Activated CD8-positive, alpha-beta memory T cell treated with anti-CD3 and anti-CD28 coated beads, Interleukin-2, amount 10 ng/mL, durations not matched to agents 7 days and 5 days (primary cell): ENCODE measurements around the gene KBTBD13. TPM values are rescaled to one million over a fixed set of nuclear protein-coding genes. Genes with fewer than 3 reads are reported as not detected.
"Not testable (repeated sequence)": the region's sequence is repeated elsewhere in the genome, so short reads cannot be mapped to it uniquely, and the experiment has no call there.

ENCODE experiments used
- ATAC-seq: fragments of 150-1000 bp; cut with Tn5 transposase; one replicate; pipeline ENCODE4 v1.10.0; 2021; ENCODE audit warnings: moderate library complexity
- CTCF ChIA-PET: fragments of 350-600 bp; sonication (Branson Sonifier 250); formaldehyde crosslinking; loops from one replicate; lab custom pipeline; 2021; ENCODE audit warnings: antibody characterized with exemption; lab: Charles Lee
- DNase-seq: peaks from one replicate; pipeline ENCODE4 v3.0.0-alpha.2; 2020
- H3K27ac Mint-ChIP-seq: one replicate; pipeline ENCODE4 v1.8.0; 2021; ENCODE audit warnings: mild to moderate bottlenecking, mixed read lengths
- H3K27me3 Mint-ChIP-seq: one replicate; pipeline ENCODE4 v1.8.0; 2021; ENCODE audit warnings: mixed read lengths
- H3K36me3 Mint-ChIP-seq: one replicate; pipeline ENCODE4 v1.8.0; 2021; ENCODE audit warnings: mild to moderate bottlenecking, mixed read lengths
- H3K4me1 Mint-ChIP-seq: one replicate; pipeline ENCODE4 v1.8.0; 2021; ENCODE audit warnings: mixed read lengths
- H3K4me3 Mint-ChIP-seq: one replicate; pipeline ENCODE4 v1.8.0; 2021; ENCODE audit warnings: mild to moderate bottlenecking, moderate library complexity, mixed read lengths
- H3K9me3 Mint-ChIP-seq: one replicate; pipeline ENCODE4 v1.8.0; 2022; ENCODE audit warnings: low read depth, mixed read lengths
- total RNA-seq, 2 experiments: library from RNA; stranded (reverse); gene quantifications; one replicate each; pipeline ENCODE4 v1.2.3, GENCODE V29; 2021

KBTBD13 gene
- total RNA-seq, 2 experiments from 2014 or later: not detected

DNA sequence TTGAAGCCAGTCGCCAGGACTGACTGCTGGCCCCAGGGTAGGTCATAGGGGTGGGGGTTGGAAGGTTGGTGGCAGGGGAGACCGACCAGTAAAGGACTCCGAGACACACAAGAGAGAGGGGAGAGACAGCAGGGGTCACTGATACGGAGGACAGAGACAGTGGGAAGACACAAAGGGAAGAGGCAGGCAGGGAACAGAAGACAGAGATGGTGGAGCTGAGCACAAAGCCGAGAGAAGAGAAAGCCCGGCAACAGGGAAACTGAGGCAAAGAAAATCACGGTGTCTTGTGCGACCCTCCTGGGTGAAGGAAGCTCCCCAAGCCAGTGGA is 9.3 kb upstream of the KBTBD13 start:
- CTCF ChIA-PET: interaction anchor here (1.4 kb wide), 1 partner anchor 18 kb away, joined by 3 read pairs; no protein-coding TSS in a partner anchor
- ATAC-seq: no peak
- Mint-ChIP-seq H3K27ac (no peak overlapping the region), H3K9me3 (no peaks in the 10 kb centered on the region), H3K27me3 (peaks cover 54% of the 10 kb centered on the region), H3K4me3 (no peak overlapping the region), H3K4me1 (peaks cover 2% of the 10 kb centered on the region), H3K36me3 (no peaks in the 10 kb centered on the region)
- DNase-seq: no peak

DNA sequence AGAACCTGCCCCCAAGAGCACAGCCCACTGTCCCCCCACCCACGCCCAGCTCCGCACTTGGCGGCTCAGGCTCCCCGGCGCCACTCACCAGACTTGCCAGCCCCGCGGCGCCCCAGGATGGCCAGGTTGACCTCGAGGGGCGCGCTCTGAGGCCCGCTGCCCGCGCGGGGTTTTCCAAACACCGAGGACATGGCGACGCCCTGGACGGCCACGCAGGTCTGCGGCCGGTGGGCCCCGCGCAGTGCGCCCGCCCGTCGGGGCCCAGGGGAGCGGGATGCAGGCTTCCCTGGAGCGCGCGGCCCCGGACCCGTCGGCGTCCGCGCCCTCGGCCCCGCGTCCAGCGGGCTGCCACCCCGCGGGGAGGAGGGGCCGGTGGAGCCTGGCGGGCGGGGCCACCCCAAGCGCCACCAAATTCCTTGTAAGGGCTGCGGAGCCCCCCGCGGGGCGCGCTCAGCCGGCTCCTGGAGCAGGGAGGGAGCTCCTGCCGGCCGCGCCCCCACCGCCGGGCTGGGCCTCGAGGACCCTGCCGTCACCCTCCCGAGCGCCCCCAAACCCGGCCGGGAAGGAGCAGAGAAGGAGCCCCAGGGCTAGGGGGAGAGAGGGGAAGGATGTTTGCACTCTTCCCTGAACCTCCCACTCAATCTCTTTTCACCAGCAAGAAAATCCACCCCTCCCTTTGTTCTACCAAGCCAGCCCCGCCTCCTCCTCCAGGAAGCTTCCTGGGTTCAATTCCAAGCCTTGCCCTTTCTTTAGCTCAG is 8.7 kb upstream of the KBTBD13 start, which contains the start of gene RASL12:
Gene RASL12 (minus strand): TSS at position 347 of the 758 bp plus-strand sequence. CDS start 156 bp downstream, at position 191.
- Mint-ChIP-seq H3K27me3 (peaks cover 52% of the 10 kb centered on the region), H3K36me3 (no peaks in the 10 kb centered on the region), H3K4me1 (peaks cover 2% of the 10 kb centered on the region), H3K4me3 (no peak within 1 kb of the TSS), H3K27ac (no peak within 1 kb of the TSS), H3K9me3 (no peaks in the 10 kb centered on the region)
- ATAC-seq (peak; percentile 42), DNase-seq (no peak)
- CTCF ChIA-PET: interaction anchor here (1.4 to 1.5 kb wide), 2 partner anchors 17 to 35 kb away, joined by 3 to 4 read pairs; no protein-coding TSS in a partner anchor

DNA sequence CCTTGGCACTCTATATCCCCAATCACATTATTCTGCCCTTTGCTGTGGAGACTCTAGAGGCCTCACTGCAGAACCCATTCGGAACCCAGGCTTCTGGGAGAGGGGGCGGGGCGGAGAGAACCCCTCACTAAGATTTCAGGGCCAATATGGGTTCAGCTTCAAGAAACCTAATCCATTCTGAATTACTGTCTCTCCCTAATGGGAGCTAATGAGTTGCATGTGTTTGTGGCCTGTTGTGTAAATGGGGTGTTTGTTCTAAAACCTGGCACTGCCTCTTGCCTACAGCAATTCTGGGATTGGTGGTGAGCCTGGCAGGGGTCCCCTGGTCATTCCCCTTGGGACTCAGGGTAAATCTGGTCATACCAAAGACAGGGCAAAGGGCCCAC is 8.2 kb upstream of the KBTBD13 start:
- Mint-ChIP-seq H3K27ac (no peak overlapping the region), H3K36me3 (no peaks in the 10 kb centered on the region), H3K27me3 (peaks cover 52% of the 10 kb centered on the region), H3K4me1 (peaks cover 2% of the 10 kb centered on the region), H3K4me3 (no peak overlapping the region), H3K9me3 (no peaks in the 10 kb centered on the region)
- CTCF ChIA-PET: interaction anchor here (1.5 kb wide), 1 partner anchor 34 kb away, joined by 4 read pairs; no protein-coding TSS in a partner anchor
- ATAC-seq: no peak
- DNase-seq: no peak

DNA sequence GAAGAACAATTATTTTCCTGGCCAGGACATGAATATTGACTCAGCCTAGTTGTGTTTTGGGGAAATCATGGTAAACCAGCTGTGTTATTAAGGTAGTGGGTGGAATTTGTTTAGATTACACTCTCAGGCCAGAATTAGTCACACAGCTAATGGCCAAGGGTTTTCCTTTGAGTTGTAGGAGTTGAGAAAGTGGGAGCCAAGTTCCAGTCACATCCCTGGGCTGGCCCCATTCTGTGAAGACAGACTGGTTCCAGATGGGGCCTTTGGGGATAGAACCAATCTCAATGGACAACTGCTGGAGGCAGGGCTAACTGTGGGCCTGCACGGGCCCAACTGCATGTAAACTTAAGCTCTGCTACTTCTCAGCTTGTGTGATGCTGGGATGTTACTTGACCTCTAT is 7.4 kb upstream of the KBTBD13 start:
- Mint-ChIP-seq H3K9me3 (no peaks in the 10 kb centered on the region), H3K4me3 (no peak overlapping the region), H3K36me3 (no peaks in the 10 kb centered on the region), H3K4me1 (peaks cover 2% of the 10 kb centered on the region), H3K27ac (no peak overlapping the region), H3K27me3 (peaks cover 46% of the 10 kb centered on the region)
- CTCF ChIA-PET: interaction anchor here (1.0 to 1.5 kb wide), 3 partner anchors 8 to 34 kb away, joined by 3 to 4 read pairs (median 3); no protein-coding TSS in a partner anchor
- DNase-seq (no peak), ATAC-seq (no peak)

DNA sequence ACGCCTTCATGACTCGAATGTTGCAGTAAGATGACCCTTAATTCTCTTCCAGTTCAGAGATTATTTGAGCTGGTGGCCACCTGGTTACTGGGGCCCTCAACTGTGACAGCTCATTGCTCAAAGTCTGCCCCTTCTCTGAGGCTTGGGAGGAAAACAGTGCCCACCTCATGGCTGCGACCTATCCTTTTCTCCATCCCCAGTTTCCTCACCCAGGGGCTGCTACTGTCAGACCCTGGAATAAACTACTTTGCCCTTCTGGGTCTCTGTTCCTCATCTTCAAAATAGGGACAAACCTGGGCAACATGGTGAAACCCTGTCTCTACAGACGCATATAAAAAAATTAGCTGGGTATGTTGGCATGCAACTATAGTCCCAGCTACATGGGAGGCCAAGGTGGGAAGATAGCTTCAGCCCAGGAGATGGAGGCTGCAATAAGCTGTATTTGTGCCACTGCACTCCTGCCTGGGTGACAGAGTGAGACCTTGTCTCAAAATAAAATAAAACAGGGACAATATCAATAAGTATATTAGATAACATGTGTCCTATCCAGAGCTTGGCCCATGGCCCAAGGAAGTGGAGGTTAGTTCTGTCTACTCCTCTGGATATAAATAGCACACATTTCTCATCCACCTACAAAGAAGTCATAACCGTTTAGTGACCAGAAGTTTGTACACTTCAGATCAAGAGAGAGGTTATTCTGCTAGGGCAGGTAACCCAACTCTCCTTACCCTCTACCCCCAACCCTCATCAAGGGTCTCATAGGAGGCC is 6.6 kb upstream of the KBTBD13 start:
- ATAC-seq (no peak), DNase-seq (no peak)
- no peaks in the 10 kb centered on the region for H3K36me3 Mint-ChIP-seq
- CTCF ChIA-PET: interaction anchor here (1.0 to 1.2 kb wide), 3 partner anchors 7 to 32 kb away, joined by 3 read pairs; no protein-coding TSS in a partner anchor
- no peak overlapping the region for H3K27ac Mint-ChIP-seq
- H3K27me3 Mint-ChIP-seq: peaks cover 45% of the 10 kb centered on the region
- peaks cover 2% of the 10 kb centered on the region for H3K4me1 Mint-ChIP-seq
- H3K4me3 Mint-ChIP-seq: no peak overlapping the region
- H3K9me3 Mint-ChIP-seq: no peaks in the 10 kb centered on the region

DNA sequence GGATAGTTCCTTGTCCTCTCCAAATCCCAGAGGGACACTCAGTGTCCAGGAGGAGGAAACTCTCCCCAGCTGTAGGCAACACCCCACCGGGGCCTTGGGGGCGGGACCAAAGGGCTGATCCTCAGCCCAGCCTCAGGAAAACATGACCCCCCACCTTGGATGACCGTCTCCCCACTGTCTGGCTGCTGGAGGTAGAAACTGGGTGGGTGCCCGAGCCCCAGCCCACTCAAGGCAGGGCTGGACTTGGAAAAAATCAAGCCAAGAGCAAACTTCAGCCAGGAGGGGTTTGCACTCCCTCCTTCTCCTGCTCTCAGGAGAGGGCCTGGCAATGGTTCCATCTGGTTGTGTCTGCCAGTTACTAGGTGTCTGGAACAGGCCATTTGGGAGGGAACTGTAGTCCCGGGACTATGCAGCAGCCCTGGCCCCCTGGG is 5.2 kb upstream of the KBTBD13 start:
- DNase-seq: no peak
- no peak for ATAC-seq
- no peak overlapping the region for H3K4me3 Mint-ChIP-seq
- no peak overlapping the region for H3K27ac Mint-ChIP-seq
- H3K9me3 Mint-ChIP-seq: no peaks in the 10 kb centered on the region
- H3K27me3 Mint-ChIP-seq: peaks cover 32% of the 10 kb centered on the region
- H3K4me1 Mint-ChIP-seq: peaks cover 3% of the 10 kb centered on the region
- CTCF ChIA-PET: interaction anchor here (0.6 to 1.2 kb wide), 2 partner anchors 16 to 363 kb away, joined by 3 read pairs; no protein-coding TSS in a partner anchor
- no peaks in the 10 kb centered on the region for H3K36me3 Mint-ChIP-seq

DNA sequence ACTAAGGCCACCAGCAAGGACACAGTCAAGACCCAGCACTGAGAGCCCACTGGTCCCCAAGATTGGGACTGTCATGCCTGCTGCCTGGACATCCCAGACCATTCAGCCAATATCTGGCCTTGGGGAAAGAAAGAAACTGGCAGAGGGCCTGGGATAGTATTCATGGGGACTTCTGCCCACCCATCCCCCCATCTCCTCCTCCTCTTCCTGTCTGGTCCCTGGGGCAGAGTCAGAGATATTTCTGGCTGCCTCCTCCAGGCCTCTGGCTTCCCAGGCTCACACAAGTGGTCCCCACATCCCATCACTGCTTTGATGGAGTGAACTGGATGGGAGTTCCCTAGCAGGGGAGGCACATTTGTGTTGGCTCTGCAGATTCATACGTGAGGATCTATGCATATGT is 4.5 kb upstream of the KBTBD13 start:
- CTCF ChIA-PET: interaction anchor here (0.7 to 1.0 kb wide), 2 partner anchors 12 to 38 kb away, joined by 3 read pairs; no protein-coding TSS in a partner anchor
- ATAC-seq: no peak

DNA sequence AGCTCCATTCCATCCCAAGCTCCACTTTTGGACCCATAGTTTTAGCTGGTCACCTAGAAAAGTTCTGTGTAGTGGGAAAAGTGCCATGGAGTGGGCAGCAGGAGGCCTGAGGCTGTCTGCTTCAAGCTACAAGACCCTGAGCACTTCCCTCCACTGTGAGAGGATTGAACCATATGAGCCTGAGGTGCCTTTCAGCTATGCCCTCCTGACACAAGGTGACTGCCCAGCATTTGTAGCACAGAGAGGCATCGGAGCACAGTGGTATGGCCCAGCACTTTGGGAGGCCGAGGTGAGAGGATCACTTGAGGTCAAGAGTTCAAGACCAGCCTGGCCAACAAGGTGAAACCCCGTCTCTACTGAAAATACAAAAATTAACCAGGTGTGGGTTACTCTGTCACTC is 3.9 kb upstream of the KBTBD13 start:
- H3K27me3 Mint-ChIP-seq: peaks cover 23% of the 10 kb centered on the region
- no peaks in the 10 kb centered on the region for H3K9me3 Mint-ChIP-seq
- peaks cover 3% of the 10 kb centered on the region for H3K4me1 Mint-ChIP-seq
- CTCF ChIA-PET: interaction anchor here (0.6 to 1.0 kb wide), 3 partner anchors 12 to 79 kb away, joined by 3 read pairs; no protein-coding TSS in a partner anchor
- no peaks in the 10 kb centered on the region for H3K36me3 Mint-ChIP-seq
- no peak overlapping the region for H3K27ac Mint-ChIP-seq
- no peak for DNase-seq
- H3K4me3 Mint-ChIP-seq: no peak overlapping the region
- ATAC-seq: no peak

More for the DNA sequence above, 4.5 kb upstream of the KBTBD13 start:
- DNase-seq: no peak
- H3K4me3 Mint-ChIP-seq: no peak overlapping the region
- H3K27me3 Mint-ChIP-seq: peaks cover 27% of the 10 kb centered on the region
- H3K9me3 Mint-ChIP-seq: no peaks in the 10 kb centered on the region
- H3K36me3 Mint-ChIP-seq: no peaks in the 10 kb centered on the region
- peaks cover 4% of the 10 kb centered on the region for H3K4me1 Mint-ChIP-seq
- H3K27ac Mint-ChIP-seq: no peak overlapping the region

DNA sequence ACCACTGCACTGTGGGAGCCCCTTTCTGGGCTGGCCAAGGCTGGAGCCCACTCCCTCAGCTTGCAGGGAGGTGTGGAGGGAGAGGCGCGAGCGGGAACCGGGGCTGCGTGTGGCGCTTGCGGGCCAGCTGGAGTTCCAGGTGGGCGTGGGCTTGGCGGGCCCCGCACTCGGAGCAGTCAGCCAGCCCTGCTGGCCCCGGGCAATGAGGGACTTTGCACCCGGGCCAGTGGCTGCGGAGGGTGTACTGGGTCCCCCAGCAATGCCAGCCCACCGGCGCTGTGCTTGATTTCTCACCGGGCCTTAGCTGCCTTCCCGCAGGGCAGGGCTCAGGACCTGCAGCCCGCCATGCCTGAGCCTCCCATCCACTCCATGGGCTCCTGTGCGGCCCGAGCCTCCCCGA is 1.6 kb upstream of the KBTBD13 start:
- not testable (repeated sequence) for H3K4me3 Mint-ChIP-seq, ATAC-seq, H3K9me3 Mint-ChIP-seq, DNase-seq, H3K36me3 Mint-ChIP-seq, H3K4me1 Mint-ChIP-seq, H3K27ac Mint-ChIP-seq
- peaks cover 24% of the 10 kb centered on the region for H3K27me3 Mint-ChIP-seq
- CTCF ChIA-PET: interaction anchor here (1.8 kb wide), 1 partner anchor 20 kb away, joined by 8 read pairs; no protein-coding TSS in a partner anchor

DNA sequence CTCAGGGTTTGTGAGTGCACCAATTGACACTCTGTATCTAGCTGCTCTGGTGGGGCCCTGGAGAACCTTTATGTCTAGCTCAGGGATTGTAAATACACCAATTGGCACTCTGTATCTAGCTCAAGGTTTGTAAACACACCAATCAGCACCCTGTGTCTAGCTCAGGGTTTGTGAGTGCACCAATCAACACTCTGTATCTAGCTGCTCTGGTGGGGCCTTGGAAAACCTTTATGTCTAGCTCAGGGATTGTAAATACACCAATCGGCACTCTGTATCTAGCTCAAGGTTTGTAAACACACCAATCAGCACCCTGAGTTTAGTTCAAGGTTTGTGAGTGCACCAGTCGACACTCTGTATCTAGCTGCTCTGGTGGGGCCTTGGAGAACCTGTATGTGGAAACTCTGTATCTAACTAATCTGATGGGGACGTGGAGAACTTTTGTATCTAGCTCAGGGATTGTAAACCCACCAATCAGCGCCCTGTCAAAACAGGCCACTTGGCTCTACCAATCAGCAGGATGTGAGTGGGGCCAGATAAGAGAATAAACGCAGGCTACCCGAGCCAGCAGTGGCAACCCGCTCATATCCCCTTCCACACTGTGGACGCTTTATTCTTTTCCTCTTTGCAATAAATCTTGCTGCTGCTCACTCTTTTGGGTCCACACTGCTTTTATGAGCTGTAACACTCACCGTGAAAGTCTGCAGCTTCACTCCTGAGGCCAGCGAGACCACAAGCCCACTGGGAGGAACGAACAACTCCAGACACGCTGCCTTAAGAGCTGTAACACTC is 745 bp upstream of the KBTBD13 start:
- H3K27me3 Mint-ChIP-seq: peaks cover 26% of the 10 kb centered on the region
- CTCF ChIA-PET: interaction anchor here (2.2 to 3.6 kb wide), 2 partner anchors 21 to 42 kb away, joined by 8 to 17 read pairs; no protein-coding TSS in a partner anchor
- ATAC-seq, H3K4me3 Mint-ChIP-seq, H3K36me3 Mint-ChIP-seq, DNase-seq, H3K27ac Mint-ChIP-seq, H3K9me3 Mint-ChIP-seq, H3K4me1 Mint-ChIP-seq: not testable (repeated sequence)

DNA sequence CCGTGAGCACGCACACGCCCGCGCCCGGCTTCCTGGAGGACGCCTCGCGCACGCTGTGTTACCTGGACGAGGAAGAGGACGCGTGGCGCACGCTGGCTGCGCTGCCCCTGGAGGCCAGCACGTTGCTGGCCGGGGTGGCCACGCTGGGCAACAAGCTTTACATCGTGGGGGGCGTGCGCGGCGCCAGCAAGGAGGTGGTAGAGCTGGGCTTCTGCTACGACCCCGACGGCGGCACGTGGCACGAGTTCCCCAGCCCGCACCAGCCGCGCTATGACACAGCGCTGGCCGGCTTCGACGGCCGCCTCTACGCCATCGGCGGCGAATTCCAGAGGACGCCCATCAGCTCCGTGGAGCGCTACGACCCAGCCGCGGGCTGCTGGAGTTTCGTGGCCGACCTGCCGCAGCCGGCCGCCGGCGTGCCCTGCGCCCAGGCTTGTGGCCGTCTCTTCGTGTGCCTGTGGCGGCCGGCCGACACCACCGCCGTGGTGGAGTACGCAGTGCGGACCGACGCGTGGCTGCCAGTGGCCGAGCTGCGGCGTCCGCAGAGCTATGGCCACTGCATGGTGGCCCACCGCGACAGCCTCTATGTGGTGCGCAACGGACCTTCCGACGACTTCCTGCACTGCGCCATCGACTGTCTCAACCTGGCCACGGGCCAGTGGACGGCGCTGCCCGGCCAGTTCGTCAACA is 890 bp downstream of the KBTBD13 start:
- ATAC-seq (no peak), DNase-seq (no peak)
- Mint-ChIP-seq H3K4me3 (no peak overlapping the region), H3K9me3 (no peaks in the 10 kb centered on the region), H3K36me3 (no peaks in the 10 kb centered on the region), H3K27me3 (peaks cover 38% of the 10 kb centered on the region), H3K27ac (no peak overlapping the region), H3K4me1 (peaks cover 9% of the 10 kb centered on the region)
- CTCF ChIA-PET: interaction anchor here (0.6 to 3.6 kb wide), 6 partner anchors 8 to 461 kb away, joined by 3 to 17 read pairs (median 4); no protein-coding TSS in a partner anchor

DNA sequence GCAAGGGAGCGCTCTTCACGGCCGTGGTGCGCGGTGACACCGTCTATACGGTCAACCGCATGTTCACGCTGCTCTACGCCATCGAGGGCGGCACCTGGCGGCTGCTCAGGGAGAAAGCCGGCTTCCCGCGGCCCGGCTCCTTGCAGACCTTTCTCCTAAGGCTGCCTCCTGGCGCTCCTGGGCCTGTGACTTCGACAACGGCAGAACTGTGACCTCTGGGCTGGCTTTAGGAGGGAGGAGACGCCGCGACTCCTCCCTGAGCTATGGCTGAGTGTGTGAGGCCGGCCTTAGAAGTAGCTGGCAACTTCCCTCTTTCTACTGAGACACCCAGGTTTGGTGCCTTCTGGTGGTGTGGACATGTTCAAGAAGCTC is 1.4 kb downstream of the KBTBD13 start:
- H3K4me3 Mint-ChIP-seq: no peak overlapping the region
- CTCF ChIA-PET: interaction anchor here (0.7 to 3.6 kb wide), 10 partner anchors 9 to 350 kb away, joined by 3 to 17 read pairs (median 4); no protein-coding TSS in a partner anchor
- no peaks in the 10 kb centered on the region for H3K9me3 Mint-ChIP-seq
- H3K27ac Mint-ChIP-seq: no peak overlapping the region
- peaks cover 43% of the 10 kb centered on the region for H3K27me3 Mint-ChIP-seq
- ATAC-seq (peak; percentile 60), DNase-seq (peak; percentile 60)
- no peaks in the 10 kb centered on the region for H3K36me3 Mint-ChIP-seq
- H3K4me1 Mint-ChIP-seq: peaks cover 14% of the 10 kb centered on the region
